Astrocyte of the cerebellum (primary cell): ENCODE data around the gene FXYD7.

Source experiments
- DNase-seq: peaks from one replicate; pipeline ENCODE4 v3.0.0-alpha.2; 2011; ENCODE audit warnings: low read depth
- H3K4me3 ChIP-seq: 2 replicates; pipeline ENCODE4 v1.5.1; 2011; ENCODE audit warnings: mild to moderate bottlenecking, low read depth, low read length, moderate library complexity
- in situ Hi-C: cut with HindIII; loops from 2 replicates; pipeline ENCODE4 v1.10.0; 2017; ENCODE audit warnings: low sequenced_read_pairs
- TF ChIP-seq, protein P1 (sequence below): IDR thresholded peaks from 2 replicates; pipeline ENCODE4 v1.5.1; 2012; ENCODE audit warnings: low read length, low read depth, moderate library complexity, mild to moderate bottlenecking; ENCODE audit errors: missing control alignments

Gene FXYD7

DNA sequence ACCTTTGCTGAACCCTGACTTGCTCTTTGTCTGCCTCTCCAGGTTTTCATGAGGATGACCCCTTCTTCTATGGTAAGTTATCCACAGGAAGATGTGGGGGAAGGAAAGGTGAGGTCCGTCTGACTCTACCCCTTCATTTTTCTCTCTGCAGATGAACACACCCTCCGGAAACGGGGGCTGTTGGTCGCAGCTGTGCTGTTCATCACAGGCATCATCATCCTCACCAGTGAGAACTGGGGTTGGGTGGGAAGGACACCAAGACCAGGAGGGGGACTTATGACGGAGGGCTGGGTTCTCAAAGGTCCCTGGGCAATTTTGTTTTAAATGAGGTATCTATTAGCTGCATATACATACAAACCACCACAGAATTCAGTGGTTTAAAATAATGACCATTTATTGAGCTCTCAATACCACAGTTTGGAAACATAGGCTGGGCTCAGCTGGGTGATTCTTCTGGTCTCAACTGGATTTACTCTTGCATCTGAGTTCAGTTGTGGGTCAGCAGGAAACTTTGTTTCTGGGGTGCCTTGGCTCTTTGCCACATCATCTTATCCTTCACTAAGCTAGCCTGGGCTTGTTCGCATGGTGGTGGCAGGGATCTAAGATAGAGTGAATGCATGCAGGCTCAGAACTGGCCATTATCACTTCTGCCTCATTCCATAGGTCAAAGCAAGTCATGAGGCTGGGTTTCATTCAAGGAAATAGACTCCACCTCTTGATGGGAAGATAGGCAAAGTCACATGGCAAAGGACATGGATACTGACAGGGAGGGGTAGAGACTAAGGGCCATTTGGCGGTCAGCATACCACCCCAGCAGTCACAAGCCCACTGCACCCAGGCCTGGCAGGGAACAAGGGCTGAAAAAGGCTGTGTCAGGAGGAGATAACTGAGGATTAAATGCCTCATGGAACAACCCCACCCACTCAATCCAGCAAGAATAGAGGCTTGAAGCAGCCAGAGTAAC lies 23.3 kb downstream of the FXYD7 start:
- in situ Hi-C loops, result no loop called here
- no peak overlapping the region for H3K4me3 ChIP-seq
- TF ChIP-seq, protein P1, sequence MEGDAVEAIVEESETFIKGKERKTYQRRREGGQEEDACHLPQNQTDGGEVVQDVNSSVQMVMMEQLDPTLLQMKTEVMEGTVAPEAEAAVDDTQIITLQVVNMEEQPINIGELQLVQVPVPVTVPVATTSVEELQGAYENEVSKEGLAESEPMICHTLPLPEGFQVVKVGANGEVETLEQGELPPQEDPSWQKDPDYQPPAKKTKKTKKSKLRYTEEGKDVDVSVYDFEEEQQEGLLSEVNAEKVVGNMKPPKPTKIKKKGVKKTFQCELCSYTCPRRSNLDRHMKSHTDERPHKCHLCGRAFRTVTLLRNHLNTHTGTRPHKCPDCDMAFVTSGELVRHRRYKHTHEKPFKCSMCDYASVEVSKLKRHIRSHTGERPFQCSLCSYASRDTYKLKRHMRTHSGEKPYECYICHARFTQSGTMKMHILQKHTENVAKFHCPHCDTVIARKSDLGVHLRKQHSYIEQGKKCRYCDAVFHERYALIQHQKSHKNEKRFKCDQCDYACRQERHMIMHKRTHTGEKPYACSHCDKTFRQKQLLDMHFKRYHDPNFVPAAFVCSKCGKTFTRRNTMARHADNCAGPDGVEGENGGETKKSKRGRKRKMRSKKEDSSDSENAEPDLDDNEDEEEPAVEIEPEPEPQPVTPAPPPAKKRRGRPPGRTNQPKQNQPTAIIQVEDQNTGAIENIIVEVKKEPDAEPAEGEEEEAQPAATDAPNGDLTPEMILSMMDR, result no peak
- DNase-seq, result no peak

- H3K4me3 ChIP-seq, result no peak overlapping the region
- TF ChIP-seq, protein P1, result no peak
- DNase-seq, result no peak
- in situ Hi-C loops, result no loop called here
These were observed 24.4 kb downstream of the FXYD7 start for GRCh38 chr19:35167251-35168119.

- no peak overlapping the region for H3K4me3 ChIP-seq
- TF ChIP-seq, protein P1, result peak; percentile 8
- DNase-seq, result no peak
- in situ Hi-C loops, result no loop called here
These were observed 25.1 kb downstream of the FXYD7 start for GRCh38 chr19:35168196-35168595.

GRCh38 chr19:35169221-35169995 lies 26.4 kb downstream of the FXYD7 start:
- no peak overlapping the region for H3K4me3 ChIP-seq
- no peak for DNase-seq
- in situ Hi-C loops, result no loop called here
- TF ChIP-seq, protein P1, result no peak

- H3K4me3 ChIP-seq, result no peak overlapping the region
- in situ Hi-C loops, result no loop called here
- TF ChIP-seq, protein P1, result no peak
- DNase-seq, result no peak
These were observed 27.5 kb downstream of the FXYD7 start for GRCh38 chr19:35170359-35171061.
